ENCODE measurements around the gene ELMO1.

ELMO1 gene

GRCh38 chr7:37311355-37311754 lies 137.3 kb downstream of the ELMO1 start:
- no peak for TF ChIP-seq CTCF (conservative IDR thresholded peaks at IDR 0.05; ENCODE audit: low read length)
- DNase-seq (ENCODE audit: low read depth) = no peak
- no peak overlapping the region for H3K4me3 ChIP-seq (ENCODE audit: low read length)

- no peak for DNase-seq (ENCODE audit: low read depth)
- no peak overlapping the region for H3K4me3 ChIP-seq (ENCODE audit: low read length)
- TF ChIP-seq CTCF (conservative IDR thresholded peaks at IDR 0.05; ENCODE audit: low read length) = no peak
Measured at GRCh38 chr7:37310327-37311080, 138.2 kb downstream of the ELMO1 start.

GRCh38 chr7:37309493-37309892 lies 139.2 kb downstream of the ELMO1 start:
- no peak overlapping the region for H3K4me3 ChIP-seq (ENCODE audit: low read length)
- TF ChIP-seq CTCF (conservative IDR thresholded peaks at IDR 0.05; ENCODE audit: low read length) = no peak
- DNase-seq (ENCODE audit: low read depth) = no peak

- no peak for DNase-seq (ENCODE audit: low read depth)
- no peak for TF ChIP-seq CTCF (conservative IDR thresholded peaks at IDR 0.05; ENCODE audit: low read length)
Measured at GRCh38 chr7:37304921-37305320, 143.7 kb downstream of the ELMO1 start.

GRCh38 chr7:37297546-37297945 lies 151.1 kb downstream of the ELMO1 start:
- no peak overlapping the region for H3K4me3 ChIP-seq (ENCODE audit: low read length)
- DNase-seq (ENCODE audit: low read depth) = no peak
- TF ChIP-seq CTCF (conservative IDR thresholded peaks at IDR 0.05; ENCODE audit: low read length) = no peak

More at GRCh38 chr7:37304921-37305320, 143.7 kb downstream of the ELMO1 start:
- no peak overlapping the region for H3K4me3 ChIP-seq (ENCODE audit: low read length)

- no peak for DNase-seq (ENCODE audit: low read depth)
- no peak overlapping the region for H3K4me3 ChIP-seq (ENCODE audit: low read length)
- TF ChIP-seq CTCF (conservative IDR thresholded peaks at IDR 0.05; ENCODE audit: low read length) = no peak
Measured at GRCh38 chr7:37295401-37295800, 153.3 kb downstream of the ELMO1 start.

- no peak for DNase-seq (ENCODE audit: low read depth)
- TF ChIP-seq CTCF (conservative IDR thresholded peaks at IDR 0.05; ENCODE audit: low read length) = no peak
Measured at GRCh38 chr7:37290731-37291130, 157.9 kb downstream of the ELMO1 start.

More at GRCh38 chr7:37290731-37291130, 157.9 kb downstream of the ELMO1 start:
- no peak overlapping the region for H3K4me3 ChIP-seq (ENCODE audit: low read length)

Data from AG10803 (cell line).